ENCODE results near the gene TRIM46. TPM values are rescaled to one million over a fixed set of nuclear protein-coding genes. Genes with fewer than 3 reads are reported as not detected.

The TRIM46 gene
- total and polyA plus RNA-seq, 9 of the 15 experiments (the other 6 are each of a cell fraction or from before 2014, with no cell fraction given): 0.05 to 0.60 (median 0.16) TPM; not detected in 3

DNA sequence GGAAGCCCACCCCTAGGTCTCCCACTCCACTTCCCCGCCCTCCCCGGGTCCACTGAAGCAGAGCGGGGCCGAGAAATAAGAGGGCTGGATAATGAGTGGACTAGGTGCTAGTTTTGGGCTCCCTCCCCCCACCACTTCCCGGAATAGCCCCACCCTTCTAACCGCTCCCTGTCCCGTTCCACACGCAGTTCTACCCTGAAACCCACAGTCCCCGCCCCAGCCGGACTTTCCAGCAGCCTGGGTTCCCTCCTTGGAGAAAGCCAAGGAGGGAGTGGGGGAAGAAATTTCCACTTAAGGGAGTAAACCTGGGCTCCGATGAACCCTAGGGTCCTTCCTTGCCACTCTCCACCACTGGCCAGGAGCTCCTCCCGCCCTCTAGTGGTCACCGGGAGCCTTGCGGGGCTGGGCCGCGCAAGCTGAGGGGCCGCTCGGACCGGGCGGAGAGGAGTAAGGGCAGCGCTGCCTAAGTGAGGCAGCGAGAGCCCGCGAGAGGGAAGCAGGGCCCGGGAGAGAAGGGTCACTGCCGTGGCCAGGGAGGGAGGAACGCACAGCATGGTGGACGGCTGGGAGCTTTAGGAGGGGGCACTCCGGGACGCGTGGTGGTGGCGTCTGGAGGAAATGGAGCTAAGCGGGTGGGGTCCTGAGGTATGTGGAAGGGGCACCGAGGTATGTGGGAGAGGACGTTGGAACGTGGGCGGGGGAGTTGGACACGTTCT lies 19.8 kb downstream of the TRIM46 start (continued):
- TF ChIP-seq, protein P1, sequence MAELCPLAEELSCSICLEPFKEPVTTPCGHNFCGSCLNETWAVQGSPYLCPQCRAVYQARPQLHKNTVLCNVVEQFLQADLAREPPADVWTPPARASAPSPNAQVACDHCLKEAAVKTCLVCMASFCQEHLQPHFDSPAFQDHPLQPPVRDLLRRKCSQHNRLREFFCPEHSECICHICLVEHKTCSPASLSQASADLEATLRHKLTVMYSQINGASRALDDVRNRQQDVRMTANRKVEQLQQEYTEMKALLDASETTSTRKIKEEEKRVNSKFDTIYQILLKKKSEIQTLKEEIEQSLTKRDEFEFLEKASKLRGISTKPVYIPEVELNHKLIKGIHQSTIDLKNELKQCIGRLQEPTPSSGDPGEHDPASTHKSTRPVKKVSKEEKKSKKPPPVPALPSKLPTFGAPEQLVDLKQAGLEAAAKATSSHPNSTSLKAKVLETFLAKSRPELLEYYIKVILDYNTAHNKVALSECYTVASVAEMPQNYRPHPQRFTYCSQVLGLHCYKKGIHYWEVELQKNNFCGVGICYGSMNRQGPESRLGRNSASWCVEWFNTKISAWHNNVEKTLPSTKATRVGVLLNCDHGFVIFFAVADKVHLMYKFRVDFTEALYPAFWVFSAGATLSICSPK (IDR thresholded peaks at IDR 0.05; ENCODE audit: borderline replicate concordance): 0 out of 2 replicates have a peak, but pooled peaks have one; percentile 41
- no peak for TF ChIP-seq L3MBTL2 (IDR thresholded peaks at IDR 0.05)
- TF ChIP-seq, protein P2, sequence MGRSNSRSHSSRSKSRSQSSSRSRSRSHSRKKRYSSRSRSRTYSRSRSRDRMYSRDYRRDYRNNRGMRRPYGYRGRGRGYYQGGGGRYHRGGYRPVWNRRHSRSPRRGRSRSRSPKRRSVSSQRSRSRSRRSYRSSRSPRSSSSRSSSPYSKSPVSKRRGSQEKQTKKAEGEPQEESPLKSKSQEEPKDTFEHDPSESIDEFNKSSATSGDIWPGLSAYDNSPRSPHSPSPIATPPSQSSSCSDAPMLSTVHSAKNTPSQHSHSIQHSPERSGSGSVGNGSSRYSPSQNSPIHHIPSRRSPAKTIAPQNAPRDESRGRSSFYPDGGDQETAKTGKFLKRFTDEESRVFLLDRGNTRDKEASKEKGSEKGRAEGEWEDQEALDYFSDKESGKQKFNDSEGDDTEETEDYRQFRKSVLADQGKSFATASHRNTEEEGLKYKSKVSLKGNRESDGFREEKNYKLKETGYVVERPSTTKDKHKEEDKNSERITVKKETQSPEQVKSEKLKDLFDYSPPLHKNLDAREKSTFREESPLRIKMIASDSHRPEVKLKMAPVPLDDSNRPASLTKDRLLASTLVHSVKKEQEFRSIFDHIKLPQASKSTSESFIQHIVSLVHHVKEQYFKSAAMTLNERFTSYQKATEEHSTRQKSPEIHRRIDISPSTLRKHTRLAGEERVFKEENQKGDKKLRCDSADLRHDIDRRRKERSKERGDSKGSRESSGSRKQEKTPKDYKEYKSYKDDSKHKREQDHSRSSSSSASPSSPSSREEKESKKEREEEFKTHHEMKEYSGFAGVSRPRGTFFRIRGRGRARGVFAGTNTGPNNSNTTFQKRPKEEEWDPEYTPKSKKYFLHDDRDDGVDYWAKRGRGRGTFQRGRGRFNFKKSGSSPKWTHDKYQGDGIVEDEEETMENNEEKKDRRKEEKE (IDR thresholded peaks at IDR 0.05; ENCODE audit: borderline replicate concordance in 1 of 2, control insufficient read depth in 1 of 2, low read depth in 2 of 2, low read length in 1 of 2): peak in 1 of 2 experiments; percentile 78; a peak in 1 of 4 replicates
- no peak for TF ChIP-seq DIDO1 (tag; IDR thresholded peaks at IDR 0.05; ENCODE audit: low read depth)
- no peak for TF ChIP-seq ZNF507 (tag; conservative IDR thresholded peaks at IDR 0.05)
- TF ChIP-seq, protein P3, sequence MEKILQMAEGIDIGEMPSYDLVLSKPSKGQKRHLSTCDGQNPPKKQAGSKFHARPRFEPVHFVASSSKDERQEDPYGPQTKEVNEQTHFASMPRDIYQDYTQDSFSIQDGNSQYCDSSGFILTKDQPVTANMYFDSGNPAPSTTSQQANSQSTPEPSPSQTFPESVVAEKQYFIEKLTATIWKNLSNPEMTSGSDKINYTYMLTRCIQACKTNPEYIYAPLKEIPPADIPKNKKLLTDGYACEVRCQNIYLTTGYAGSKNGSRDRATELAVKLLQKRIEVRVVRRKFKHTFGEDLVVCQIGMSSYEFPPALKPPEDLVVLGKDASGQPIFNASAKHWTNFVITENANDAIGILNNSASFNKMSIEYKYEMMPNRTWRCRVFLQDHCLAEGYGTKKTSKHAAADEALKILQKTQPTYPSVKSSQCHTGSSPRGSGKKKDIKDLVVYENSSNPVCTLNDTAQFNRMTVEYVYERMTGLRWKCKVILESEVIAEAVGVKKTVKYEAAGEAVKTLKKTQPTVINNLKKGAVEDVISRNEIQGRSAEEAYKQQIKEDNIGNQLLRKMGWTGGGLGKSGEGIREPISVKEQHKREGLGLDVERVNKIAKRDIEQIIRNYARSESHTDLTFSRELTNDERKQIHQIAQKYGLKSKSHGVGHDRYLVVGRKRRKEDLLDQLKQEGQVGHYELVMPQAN (IDR thresholded peaks at IDR 0.05; ENCODE audit: borderline replicate concordance): no peak; the same call in 1 of the 2 replicates
- TF ChIP-seq, protein P4, sequence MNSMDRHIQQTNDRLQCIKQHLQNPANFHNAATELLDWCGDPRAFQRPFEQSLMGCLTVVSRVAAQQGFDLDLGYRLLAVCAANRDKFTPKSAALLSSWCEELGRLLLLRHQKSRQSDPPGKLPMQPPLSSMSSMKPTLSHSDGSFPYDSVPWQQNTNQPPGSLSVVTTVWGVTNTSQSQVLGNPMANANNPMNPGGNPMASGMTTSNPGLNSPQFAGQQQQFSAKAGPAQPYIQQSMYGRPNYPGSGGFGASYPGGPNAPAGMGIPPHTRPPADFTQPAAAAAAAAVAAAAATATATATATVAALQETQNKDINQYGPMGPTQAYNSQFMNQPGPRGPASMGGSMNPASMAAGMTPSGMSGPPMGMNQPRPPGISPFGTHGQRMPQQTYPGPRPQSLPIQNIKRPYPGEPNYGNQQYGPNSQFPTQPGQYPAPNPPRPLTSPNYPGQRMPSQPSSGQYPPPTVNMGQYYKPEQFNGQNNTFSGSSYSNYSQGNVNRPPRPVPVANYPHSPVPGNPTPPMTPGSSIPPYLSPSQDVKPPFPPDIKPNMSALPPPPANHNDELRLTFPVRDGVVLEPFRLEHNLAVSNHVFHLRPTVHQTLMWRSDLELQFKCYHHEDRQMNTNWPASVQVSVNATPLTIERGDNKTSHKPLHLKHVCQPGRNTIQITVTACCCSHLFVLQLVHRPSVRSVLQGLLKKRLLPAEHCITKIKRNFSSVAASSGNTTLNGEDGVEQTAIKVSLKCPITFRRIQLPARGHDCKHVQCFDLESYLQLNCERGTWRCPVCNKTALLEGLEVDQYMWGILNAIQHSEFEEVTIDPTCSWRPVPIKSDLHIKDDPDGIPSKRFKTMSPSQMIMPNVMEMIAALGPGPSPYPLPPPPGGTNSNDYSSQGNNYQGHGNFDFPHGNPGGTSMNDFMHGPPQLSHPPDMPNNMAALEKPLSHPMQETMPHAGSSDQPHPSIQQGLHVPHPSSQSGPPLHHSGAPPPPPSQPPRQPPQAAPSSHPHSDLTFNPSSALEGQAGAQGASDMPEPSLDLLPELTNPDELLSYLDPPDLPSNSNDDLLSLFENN (IDR thresholded peaks at IDR 0.05; ENCODE audit: low read depth in 2 of 2, low read length in 2 of 2): no peak
- TF ChIP-seq, protein P5, sequence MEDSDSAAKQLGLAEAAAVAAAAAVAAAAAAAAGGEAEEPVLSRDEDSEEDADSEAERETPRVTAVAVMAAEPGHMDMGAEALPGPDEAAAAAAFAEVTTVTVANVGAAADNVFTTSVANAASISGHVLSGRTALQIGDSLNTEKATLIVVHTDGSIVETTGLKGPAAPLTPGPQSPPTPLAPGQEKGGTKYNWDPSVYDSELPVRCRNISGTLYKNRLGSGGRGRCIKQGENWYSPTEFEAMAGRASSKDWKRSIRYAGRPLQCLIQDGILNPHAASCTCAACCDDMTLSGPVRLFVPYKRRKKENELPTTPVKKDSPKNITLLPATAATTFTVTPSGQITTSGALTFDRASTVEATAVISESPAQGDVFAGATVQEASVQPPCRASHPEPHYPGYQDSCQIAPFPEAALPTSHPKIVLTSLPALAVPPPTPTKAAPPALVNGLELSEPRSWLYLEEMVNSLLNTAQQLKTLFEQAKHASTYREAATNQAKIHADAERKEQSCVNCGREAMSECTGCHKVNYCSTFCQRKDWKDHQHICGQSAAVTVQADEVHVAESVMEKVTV (CRISPR knock-in tag; IDR thresholded peaks at IDR 0.05): peak; percentile 34; the same call in 1 of the 2 replicates
- no peak for TF ChIP-seq ZFP30 (CRISPR knock-in tag; IDR thresholded peaks at IDR 0.05; ENCODE audit: borderline replicate concordance)
- no peak for TF ChIP-seq ZNF75A (CRISPR knock-in tag; IDR thresholded peaks at IDR 0.05)
